Hepatocyte (in vitro differentiated cells): Measurements from ENCODE around the gene BOK.

Experiments used
- EZH2 ChIP-seq: fragments of 200-600 bp; sonication (generic); IDR thresholded peaks from 2 replicates; pipeline ENCODE4 v1.6.1; 2016; ENCODE audit warnings: antibody characterized with exemption, mild to moderate bottlenecking, borderline replicate concordance
- EZH2phosphoT487 ChIP-seq: fragments of 200-600 bp; sonication (generic); IDR thresholded peaks from one replicate; pipeline ENCODE4 v1.6.1; 2018; ENCODE audit warnings: antibody characterized with exemption, mild to moderate bottlenecking, low read depth, moderate library complexity; ENCODE audit not compliant: unreplicated experiment, severe bottlenecking
- TF ChIP-seq, protein P1 (sequence below): fragments of 200-600 bp; sonication (generic); IDR thresholded peaks from 2 replicates; pipeline ENCODE4 v1.5.1; 2016; ENCODE audit warnings: antibody characterized with exemption, mild to moderate bottlenecking; ENCODE audit not compliant: poor library complexity

DNA sequence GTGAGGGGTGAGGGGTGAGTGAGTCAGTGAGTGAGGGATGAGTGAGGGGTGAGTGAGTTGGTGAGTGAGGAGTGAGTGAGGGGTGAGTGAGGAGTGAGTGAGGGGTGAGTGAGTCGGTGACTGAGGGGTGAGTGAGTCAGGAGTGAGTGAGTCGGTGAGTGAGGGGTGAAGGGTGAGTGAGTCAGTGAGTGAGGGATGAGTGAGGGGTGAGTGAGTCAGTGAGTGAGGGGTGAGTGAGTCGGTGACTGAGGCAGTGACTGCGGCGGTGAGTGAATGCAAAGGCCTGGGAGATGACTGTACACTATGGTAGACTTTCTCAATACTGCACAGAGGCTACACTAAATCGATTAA, 61.8 kb downstream of the BOK start:
- TF ChIP-seq EZH2 (no peak), EZH2phosphoT487 (no peak)
- TF ChIP-seq, protein P1, sequence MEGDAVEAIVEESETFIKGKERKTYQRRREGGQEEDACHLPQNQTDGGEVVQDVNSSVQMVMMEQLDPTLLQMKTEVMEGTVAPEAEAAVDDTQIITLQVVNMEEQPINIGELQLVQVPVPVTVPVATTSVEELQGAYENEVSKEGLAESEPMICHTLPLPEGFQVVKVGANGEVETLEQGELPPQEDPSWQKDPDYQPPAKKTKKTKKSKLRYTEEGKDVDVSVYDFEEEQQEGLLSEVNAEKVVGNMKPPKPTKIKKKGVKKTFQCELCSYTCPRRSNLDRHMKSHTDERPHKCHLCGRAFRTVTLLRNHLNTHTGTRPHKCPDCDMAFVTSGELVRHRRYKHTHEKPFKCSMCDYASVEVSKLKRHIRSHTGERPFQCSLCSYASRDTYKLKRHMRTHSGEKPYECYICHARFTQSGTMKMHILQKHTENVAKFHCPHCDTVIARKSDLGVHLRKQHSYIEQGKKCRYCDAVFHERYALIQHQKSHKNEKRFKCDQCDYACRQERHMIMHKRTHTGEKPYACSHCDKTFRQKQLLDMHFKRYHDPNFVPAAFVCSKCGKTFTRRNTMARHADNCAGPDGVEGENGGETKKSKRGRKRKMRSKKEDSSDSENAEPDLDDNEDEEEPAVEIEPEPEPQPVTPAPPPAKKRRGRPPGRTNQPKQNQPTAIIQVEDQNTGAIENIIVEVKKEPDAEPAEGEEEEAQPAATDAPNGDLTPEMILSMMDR = no peak
